HepG2 (cell line): Measurements from ENCODE around the gene COL4A6.

Experiments
- CREM ChIP-seq, 2 experiments: sonication (generic) in 1 of 2; formaldehyde crosslinking in 1 of 2; IDR thresholded peaks; 2 replicates each; pipeline versions ENCODE4 v1.4.0 to v1.6.1; 2016 to 2020; ENCODE audit warnings: antibody characterized with exemption in 1 of 2, mild to moderate bottlenecking in 1 of 2, missing genetic modification reagents in 1 of 2
- CTCF ChIP-seq: sonication (generic); formaldehyde crosslinking; IDR thresholded peaks from 2 replicates; pipeline ENCODE4 v1.5.0; 2020; ENCODE audit warnings: mild to moderate bottlenecking, missing genetic modification reagents, moderate library complexity
- EZH2 ChIP-seq: conservative IDR thresholded peaks from 2 replicates; pipeline ENCODE4 v1.6.1; 2012; ENCODE audit warnings: mild to moderate bottlenecking, low read depth, low read length, moderate library complexity
- FOXK2 ChIP-seq: fragments of 450-650 bp; IDR thresholded peaks from 2 replicates; pipeline ENCODE4 v1.6.1; 2016
- MAFK ChIP-seq, 2 experiments: IDR thresholded peaks in 1 of 2; conservative IDR thresholded peaks in 1 of 2; 2 replicates each; pipeline ENCODE4 v1.6.1; 2011; ENCODE audit warnings: improper control_type of control experiment in 2 of 2, low read length in 2 of 2
- MEIS2 ChIP-seq: sonication (generic); formaldehyde crosslinking; IDR thresholded peaks from 2 replicates; pipeline ENCODE4 v1.9.0; 2021; ENCODE audit warnings: mild to moderate bottlenecking, missing genetic modification reagents
- NONO ChIP-seq, 2 experiments: fragments of 450-650 bp in 1 of 2; sonication (generic) in 1 of 2; formaldehyde crosslinking in 1 of 2; IDR thresholded peaks in 1 of 2; conservative IDR thresholded peaks in 1 of 2; 2 replicates each; pipeline versions ENCODE4 v1.6.1 to v1.8.0; 2017 to 2022; ENCODE audit warnings: mild to moderate bottlenecking in 1 of 2, missing genetic modification reagents in 1 of 2, moderate library complexity in 1 of 2
- POLR2A ChIP-seq, 2 experiments: IDR thresholded peaks; 2 replicates each; pipeline ENCODE4 v1.6.1; 2011; ENCODE audit warnings: low read depth in 2 of 2, low read length in 2 of 2, mild to moderate bottlenecking in 1 of 2, moderate library complexity in 1 of 2; ENCODE audit not compliant: insufficient read depth in 1 of 2
- RBAK ChIP-seq: sonication (generic); formaldehyde crosslinking; IDR thresholded peaks from 2 replicates; pipeline ENCODE4 v1.5.1; 2020; ENCODE audit warnings: mild to moderate bottlenecking, missing genetic modification reagents
- SP1 ChIP-seq, 2 experiments: fragments of 450-650 bp in 1 of 2; sonication (generic) in 1 of 2; formaldehyde crosslinking in 1 of 2; IDR thresholded peaks; 2 replicates each; pipeline versions ENCODE4 v1.4.0 to v1.6.1; 2016 to 2020; ENCODE audit warnings: missing genetic modification reagents in 1 of 2
- ZNF121 ChIP-seq: sonication (generic); formaldehyde crosslinking; IDR thresholded peaks from 2 replicates; pipeline ENCODE4 v1.5.0; 2020; ENCODE audit warnings: mild to moderate bottlenecking, missing genetic modification reagents
- ZNF281 ChIP-seq: sonication (generic); formaldehyde crosslinking; IDR thresholded peaks from 2 replicates; pipeline ENCODE4 v1.4.0; 2020; ENCODE audit warnings: missing genetic modification reagents, borderline replicate concordance
- ZNF781 ChIP-seq: sonication (generic); formaldehyde crosslinking; IDR thresholded peaks from 2 replicates; pipeline ENCODE4 v1.5.1; 2020; ENCODE audit warnings: borderline replicate concordance, mild to moderate bottlenecking, missing genetic modification reagents; ENCODE audit errors: not compliant biosample characterization
- ZNF782 ChIP-seq: sonication (generic); formaldehyde crosslinking; IDR thresholded peaks from 2 replicates; pipeline ENCODE4 v1.4.0; 2020; ENCODE audit warnings: missing genetic modification reagents, mild to moderate bottlenecking, borderline replicate concordance

GRCh38 chrX:108285918-108286317 lies 152.3 kb downstream of the COL4A6 start:
- TF ChIP-seq ZNF782 (CRISPR knock-in tag), result no peak
- no peak for TF ChIP-seq ZNF121 (CRISPR knock-in tag)
- TF ChIP-seq MEIS2 (CRISPR knock-in tag), result no peak
- no peak for TF ChIP-seq MAFK (conservative IDR thresholded peaks at IDR 0.05 in 1 of 2, IDR thresholded peaks at IDR 0.05 in 1 of 2; ENCODE audit: low read length in 2 of 2)
- TF ChIP-seq POLR2A (IDR thresholded peaks at IDR 0.05; ENCODE audit: insufficient read depth in 1 of 2, low read depth in 2 of 2, low read length in 2 of 2), result no peak
- TF ChIP-seq CREM (IDR thresholded peaks at IDR 0.05), result no peak
- TF ChIP-seq CREM (CRISPR knock-in tag; IDR thresholded peaks at IDR 0.05), result no peak
- no peak for TF ChIP-seq FOXK2
- no peak for TF ChIP-seq RBAK (CRISPR knock-in tag)
- no peak for TF ChIP-seq CTCF (CRISPR knock-in tag)
- no peak for TF ChIP-seq ZNF281 (CRISPR knock-in tag)
- no peak for TF ChIP-seq ZNF781
- TF ChIP-seq SP1 (IDR thresholded peaks at IDR 0.05), result no peak
- TF ChIP-seq SP1 (CRISPR knock-in tag; IDR thresholded peaks at IDR 0.05), result no peak
- no peak for TF ChIP-seq EZH2
- TF ChIP-seq NONO (IDR thresholded peaks at IDR 0.05), result no peak
- TF ChIP-seq NONO (CRISPR knock-in tag; conservative IDR thresholded peaks at IDR 0.05), result no peak
